Measurements from ENCODE around the gene AWAT1.
"Not testable (repeated sequence)": the region's sequence is repeated elsewhere in the genome, so short reads cannot be mapped to it uniquely, and the experiment has no call there.

The AWAT1 gene

DNA sequence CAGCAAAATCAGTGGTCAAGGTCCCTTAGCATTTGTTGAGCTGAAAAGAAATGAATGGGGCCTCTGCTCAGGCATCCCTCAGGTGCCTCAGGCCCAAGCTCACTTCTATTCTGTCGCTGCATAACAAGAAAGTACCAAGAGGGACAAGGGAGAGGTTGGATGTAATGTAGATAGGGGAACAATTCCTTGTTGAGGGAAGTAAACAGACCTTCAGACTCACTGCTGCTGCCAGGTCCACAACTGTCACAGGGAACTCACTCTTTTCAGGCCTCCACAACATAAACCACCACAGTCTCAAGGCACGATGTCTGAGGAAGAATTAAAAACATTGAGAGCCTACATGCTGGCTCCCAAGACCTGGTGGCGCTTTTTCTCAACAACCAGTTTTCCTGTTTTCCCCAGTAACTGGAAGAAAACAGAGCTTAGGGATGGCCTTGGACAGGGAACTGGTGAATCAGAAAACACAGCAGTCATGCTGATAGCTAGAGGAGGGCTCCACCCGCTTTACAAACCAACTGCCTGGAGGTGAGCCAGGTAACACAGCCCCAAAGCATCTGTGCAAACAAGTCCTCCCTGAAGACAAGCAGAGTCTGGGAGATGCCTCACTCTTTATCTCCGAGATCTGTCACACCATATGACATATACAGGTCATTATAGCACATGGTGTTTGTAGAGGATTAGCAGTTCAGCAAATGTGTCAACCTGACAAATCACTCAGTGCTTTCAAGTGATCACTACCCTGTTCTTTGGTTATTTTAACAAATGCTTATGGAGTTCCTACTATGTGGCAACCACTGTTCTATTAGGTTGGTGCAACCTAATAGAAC, 14.3 kb upstream of the AWAT1 start:
- no peak for TF ChIP-seq CTCF (IDR thresholded peaks at IDR 0.05; ENCODE audit: unreplicated experiment in 3 of 3)
- Mint-ChIP-seq H3K9me3 (peaks cover 3% of the 10 kb centered on the region), H3K36me3 (ENCODE audit: low read depth) (no peaks in the 10 kb centered on the region), H3K27me3 (ENCODE audit: low read depth) (no peaks in the 10 kb centered on the region), H3K27ac (no peak overlapping the region), H3K4me3 (no peak overlapping the region), H3K4me1 (no peaks in the 10 kb centered on the region)

DNA sequence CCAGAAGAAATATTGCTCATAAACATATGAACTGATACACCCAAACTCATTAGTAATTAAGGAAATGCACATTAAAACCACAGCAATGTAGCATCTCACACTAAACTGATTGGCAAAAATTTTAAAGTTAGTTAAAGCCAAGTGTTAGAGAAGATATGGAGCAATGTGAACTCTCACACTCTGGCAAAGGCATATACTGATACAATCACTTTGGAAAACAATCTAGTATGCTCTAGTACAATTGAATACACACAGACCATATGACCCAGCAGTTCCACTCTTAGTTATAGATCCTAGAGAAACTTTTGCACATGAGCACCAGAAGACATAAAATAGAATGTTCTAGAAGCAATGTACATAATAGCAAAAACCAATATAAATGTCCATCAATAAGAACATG, 8.4 kb upstream of the AWAT1 start:
- Mint-ChIP-seq H3K27ac (no peak overlapping the region), H3K4me3 (no peak overlapping the region), H3K9me3 (peaks cover 10% of the 10 kb centered on the region), H3K36me3 (ENCODE audit: low read depth) (no peaks in the 10 kb centered on the region), H3K4me1 (no peaks in the 10 kb centered on the region), H3K27me3 (ENCODE audit: low read depth) (no peaks in the 10 kb centered on the region)
- no peak for TF ChIP-seq CTCF (IDR thresholded peaks at IDR 0.05; ENCODE audit: unreplicated experiment in 3 of 3)

GRCh38 chrX:70226687-70227086, 7.8 kb upstream of the AWAT1 start:
- H3K4me3 Mint-ChIP-seq, result no peak overlapping the region
- H3K27me3 Mint-ChIP-seq (ENCODE audit: low read depth), result no peaks in the 10 kb centered on the region
- H3K9me3 Mint-ChIP-seq, result peaks cover 10% of the 10 kb centered on the region

GRCh38 chrX:70231666-70232065, 2.8 kb upstream of the AWAT1 start:
- H3K4me3 Mint-ChIP-seq, result no peak overlapping the region
- no peak for TF ChIP-seq CTCF (IDR thresholded peaks at IDR 0.05; ENCODE audit: unreplicated experiment in 3 of 3)
- H3K27me3 Mint-ChIP-seq (ENCODE audit: low read depth), result no peaks in the 10 kb centered on the region
- H3K9me3 Mint-ChIP-seq, result peaks cover 6% of the 10 kb centered on the region
- H3K36me3 Mint-ChIP-seq (ENCODE audit: low read depth), result no peaks in the 10 kb centered on the region
- H3K27ac Mint-ChIP-seq, result no peak overlapping the region
- H3K4me1 Mint-ChIP-seq, result no peaks in the 10 kb centered on the region

More at GRCh38 chrX:70226687-70227086, 7.8 kb upstream of the AWAT1 start:
- Mint-ChIP-seq H3K4me1 (no peaks in the 10 kb centered on the region), H3K27ac (no peak overlapping the region), H3K36me3 (ENCODE audit: low read depth) (no peaks in the 10 kb centered on the region)
- no peak for TF ChIP-seq CTCF (IDR thresholded peaks at IDR 0.05; ENCODE audit: unreplicated experiment in 3 of 3)

GRCh38 chrX:70240751-70241150, 6.3 kb downstream of the AWAT1 start:
- peaks cover 3% of the 10 kb centered on the region for H3K9me3 Mint-ChIP-seq
- no peak overlapping the region for H3K4me3 Mint-ChIP-seq
- no peak for TF ChIP-seq CTCF (IDR thresholded peaks at IDR 0.05; ENCODE audit: unreplicated experiment in 3 of 3)
- H3K27me3 Mint-ChIP-seq (ENCODE audit: low read depth), result no peaks in the 10 kb centered on the region
- no peaks in the 10 kb centered on the region for H3K36me3 Mint-ChIP-seq (ENCODE audit: low read depth)
- no peaks in the 10 kb centered on the region for H3K4me1 Mint-ChIP-seq
- H3K27ac Mint-ChIP-seq, result no peak overlapping the region

GRCh38 chrX:70241501-70241900, 7.0 kb downstream of the AWAT1 start:
- Mint-ChIP-seq H3K36me3 (ENCODE audit: low read depth) (no peaks in the 10 kb centered on the region), H3K4me3 (no peak overlapping the region), H3K27ac (no peak overlapping the region), H3K4me1 (no peaks in the 10 kb centered on the region), H3K9me3 (peaks cover 3% of the 10 kb centered on the region), H3K27me3 (ENCODE audit: low read depth) (no peaks in the 10 kb centered on the region)
- TF ChIP-seq CTCF (IDR thresholded peaks at IDR 0.05; ENCODE audit: unreplicated experiment in 3 of 3), result no peak

DNA sequence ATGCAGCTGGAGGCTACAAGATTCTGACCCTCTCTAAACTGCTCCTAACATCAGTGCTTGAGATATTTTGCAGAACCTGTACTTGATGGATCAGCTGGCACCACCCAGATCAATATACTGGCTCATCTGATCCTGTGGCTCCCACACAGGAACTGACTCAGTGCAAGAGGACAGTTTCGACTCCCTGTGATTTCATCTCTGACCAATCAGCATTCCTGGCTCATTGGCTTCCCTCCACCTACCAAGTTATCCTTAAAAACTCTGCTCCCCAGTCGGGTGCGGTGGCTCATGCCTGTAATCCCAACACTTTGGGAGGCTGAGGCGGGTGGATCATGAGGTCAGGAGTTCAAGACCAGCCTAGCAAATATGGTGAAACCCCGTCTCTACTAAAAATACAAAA, 9.1 kb downstream of the AWAT1 start:
- not testable (repeated sequence) for H3K4me3 Mint-ChIP-seq; H3K27me3 Mint-ChIP-seq (ENCODE audit: low read depth); H3K9me3 Mint-ChIP-seq; H3K4me1 Mint-ChIP-seq; H3K36me3 Mint-ChIP-seq (ENCODE audit: low read depth); H3K27ac Mint-ChIP-seq

All from nephron (organoid).